HG03575 (cell line): ENCODE results near the gene PIM3.

Experiments
- ATAC-seq: cut with Tn5 transposase; IDR thresholded peaks from one replicate; pipeline ENCODE4 v1.9.1; 2021; ENCODE audit not compliant: unreplicated experiment, insufficient number of reproducible peaks, low FRiP score; ENCODE audit errors: extremely low read depth

Gene PIM3

GRCh38 chr22:49962751-49963646 is 2.4 kb downstream of the PIM3 start:
- no peak for ATAC-seq

GRCh38 chr22:49963647-49964026 is 3.1 kb downstream of the PIM3 start:
- no peak for ATAC-seq

GRCh38 chr22:49964136-49965090 is 3.8 kb downstream of the PIM3 start:
- ATAC-seq = no peak

GRCh38 chr22:49965091-49966040 is 4.8 kb downstream of the PIM3 start:
- no peak for ATAC-seq

GRCh38 chr22:49966041-49966773 is 5.6 kb downstream of the PIM3 start:
- ATAC-seq = no peak

- no peak for ATAC-seq
Observed at GRCh38 chr22:49966774-49967705, 6.5 kb downstream of the PIM3 start.

- no peak for ATAC-seq
Observed at GRCh38 chr22:49967706-49968208, 7.2 kb downstream of the PIM3 start.

- ATAC-seq = no peak
Observed at GRCh38 chr22:49968313-49968830, 7.8 kb downstream of the PIM3 start.

- no peak for ATAC-seq
Observed at GRCh38 chr22:49968831-49969661, 8.5 kb downstream of the PIM3 start.

- ATAC-seq = no peak
Observed at GRCh38 chr22:49969751-49970527, 9.4 kb downstream of the PIM3 start.

- ATAC-seq = no peak
Observed at GRCh38 chr22:49970528-49971231, 10.1 kb downstream of the PIM3 start.

- no peak for ATAC-seq
Observed at GRCh38 chr22:49971232-49972162, 10.9 kb downstream of the PIM3 start.

- no peak for ATAC-seq
Observed at GRCh38 chr22:49972163-49973017, 11.8 kb downstream of the PIM3 start.
